ENCODE measurements around the gene TRHDE. TPM values are rescaled to one million over a fixed set of nuclear protein-coding genes. Genes with fewer than 3 reads are reported as not detected.
A peak's percentile ranks its signal among the peaks of the same experiment; 100 is the strongest.

TRHDE gene
- total and polyA plus RNA-seq, 9 of the 15 experiments (the other 6 are each of a cell fraction or from before 2014, with no cell fraction given) = 0.03 to 0.29 (median 0.09) TPM

DNA sequence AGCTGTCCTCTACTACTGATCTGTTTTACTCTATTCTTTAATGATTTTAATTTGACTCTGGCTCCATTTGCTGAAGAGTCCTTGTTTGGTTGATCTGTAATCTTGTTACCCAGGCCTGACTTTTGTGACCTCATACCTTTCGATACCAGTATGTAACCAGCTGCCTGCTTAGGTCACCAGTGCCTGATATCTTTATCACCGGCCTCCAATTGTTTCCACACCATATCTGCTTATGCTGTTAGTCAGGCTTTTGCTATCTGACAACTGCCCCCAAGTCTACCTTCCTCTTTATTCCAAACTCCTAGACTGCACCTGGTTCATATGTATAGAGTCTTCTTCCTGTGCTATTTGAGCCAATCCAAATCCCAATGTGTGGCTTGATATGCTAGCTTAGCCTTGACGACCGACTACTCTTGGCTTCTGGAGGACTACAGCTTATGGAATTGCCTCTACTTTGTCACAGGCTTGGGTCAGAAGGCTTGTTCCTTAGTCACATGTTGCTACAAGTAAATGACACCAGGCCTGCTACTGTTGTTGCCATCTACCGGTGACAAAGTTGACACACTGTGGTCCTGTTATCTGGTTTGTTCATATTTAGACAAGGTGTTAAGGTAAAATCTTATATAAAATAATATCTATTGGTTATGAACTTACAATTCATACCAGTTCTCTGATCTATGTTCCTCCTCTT lies 193.9 kb downstream of the TRHDE start (continued):
- TF ChIP-seq, protein P1, sequence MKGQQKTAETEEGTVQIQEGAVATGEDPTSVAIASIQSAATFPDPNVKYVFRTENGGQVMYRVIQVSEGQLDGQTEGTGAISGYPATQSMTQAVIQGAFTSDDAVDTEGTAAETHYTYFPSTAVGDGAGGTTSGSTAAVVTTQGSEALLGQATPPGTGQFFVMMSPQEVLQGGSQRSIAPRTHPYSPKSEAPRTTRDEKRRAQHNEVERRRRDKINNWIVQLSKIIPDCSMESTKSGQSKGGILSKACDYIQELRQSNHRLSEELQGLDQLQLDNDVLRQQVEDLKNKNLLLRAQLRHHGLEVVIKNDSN (CRISPR knock-in tag; IDR thresholded peaks at IDR 0.05) = peak; percentile 53; the same call in 1 of the 2 replicates
- TF ChIP-seq NFIC (IDR thresholded peaks at IDR 0.05) (peak; percentile 34; the same call in 1 of the 2 replicates), TEAD4 (IDR thresholded peaks at IDR 0.05; ENCODE audit: low read length) (peak; percentile 63), TEAD4 (CRISPR knock-in tag; IDR thresholded peaks at IDR 0.05; ENCODE audit: borderline replicate concordance) (no peak), THRAP3 (IDR thresholded peaks at IDR 0.05; ENCODE audit: borderline replicate concordance) (no peak), CBFA2T2 (conservative IDR thresholded peaks at IDR 0.05) (peak; percentile 80), FOSL1 (tag; conservative IDR thresholded peaks at IDR 0.05) (0 out of 2 replicates have a peak, but pooled peaks have one; percentile 17), TCF3 (CRISPR knock-in tag; IDR thresholded peaks at IDR 0.05) (peak; percentile 67), TBL1XR1 (IDR thresholded peaks at IDR 0.05; ENCODE audit: low read length in 2 of 2) (no peak), MECOM (CRISPR knock-in tag; IDR thresholded peaks at IDR 0.05) (no peak), ZNF311 (CRISPR knock-in tag; IDR thresholded peaks at IDR 0.05) (peak; percentile 58)
- TF ChIP-seq, protein P2, sequence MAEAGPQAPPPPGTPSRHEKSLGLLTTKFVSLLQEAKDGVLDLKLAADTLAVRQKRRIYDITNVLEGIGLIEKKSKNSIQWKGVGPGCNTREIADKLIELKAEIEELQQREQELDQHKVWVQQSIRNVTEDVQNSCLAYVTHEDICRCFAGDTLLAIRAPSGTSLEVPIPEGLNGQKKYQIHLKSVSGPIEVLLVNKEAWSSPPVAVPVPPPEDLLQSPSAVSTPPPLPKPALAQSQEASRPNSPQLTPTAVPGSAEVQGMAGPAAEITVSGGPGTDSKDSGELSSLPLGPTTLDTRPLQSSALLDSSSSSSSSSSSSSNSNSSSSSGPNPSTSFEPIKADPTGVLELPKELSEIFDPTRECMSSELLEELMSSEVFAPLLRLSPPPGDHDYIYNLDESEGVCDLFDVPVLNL (CRISPR knock-in tag; IDR thresholded peaks at IDR 0.05; ENCODE audit: low read depth) = no peak
- TF ChIP-seq, protein P3, sequence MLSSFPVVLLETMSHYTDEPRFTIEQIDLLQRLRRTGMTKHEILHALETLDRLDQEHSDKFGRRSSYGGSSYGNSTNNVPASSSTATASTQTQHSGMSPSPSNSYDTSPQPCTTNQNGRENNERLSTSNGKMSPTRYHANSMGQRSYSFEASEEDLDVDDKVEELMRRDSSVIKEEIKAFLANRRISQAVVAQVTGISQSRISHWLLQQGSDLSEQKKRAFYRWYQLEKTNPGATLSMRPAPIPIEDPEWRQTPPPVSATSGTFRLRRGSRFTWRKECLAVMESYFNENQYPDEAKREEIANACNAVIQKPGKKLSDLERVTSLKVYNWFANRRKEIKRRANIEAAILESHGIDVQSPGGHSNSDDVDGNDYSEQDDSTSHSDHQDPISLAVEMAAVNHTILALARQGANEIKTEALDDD (IDR thresholded peaks at IDR 0.05) = 0 out of 2 replicates have a peak, but pooled peaks have one; percentile 28
- TF ChIP-seq, protein P4, sequence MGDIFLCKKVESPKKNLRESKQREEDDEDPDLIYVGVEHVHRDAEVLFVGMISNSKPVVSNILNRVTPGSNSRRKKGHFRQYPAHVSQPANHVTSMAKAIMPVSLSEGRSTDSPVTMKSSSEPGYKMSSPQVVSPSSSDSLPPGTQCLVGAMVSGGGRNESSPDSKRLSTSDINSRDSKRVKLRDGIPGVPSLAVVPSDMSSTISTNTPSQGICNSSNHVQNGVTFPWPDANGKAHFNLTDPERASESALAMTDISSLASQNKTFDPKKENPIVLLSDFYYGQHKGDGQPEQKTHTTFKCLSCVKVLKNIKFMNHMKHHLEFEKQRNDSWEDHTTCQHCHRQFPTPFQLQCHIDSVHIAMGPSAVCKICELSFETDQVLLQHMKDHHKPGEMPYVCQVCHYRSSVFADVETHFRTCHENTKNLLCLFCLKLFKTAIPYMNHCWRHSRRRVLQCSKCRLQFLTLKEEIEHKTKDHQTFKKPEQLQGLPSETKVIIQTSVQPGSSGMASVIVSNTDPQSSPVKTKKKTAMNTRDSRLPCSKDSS (IDR thresholded peaks at IDR 0.05; ENCODE audit: low read depth, partially characterized antibody) = no peak
